Prostate gland (tissue), 2 donors: ENCODE results near the gene ADAT3.

ENCODE experiments used
- POLR2A ChIP-seq: fragments of 450-650 bp; IDR thresholded peaks from one replicate; pipeline ENCODE4 v1.6.1; 2016; ENCODE audit warnings: antibody characterized with exemption, mild to moderate bottlenecking
- POLR2AphosphoS5 ChIP-seq: sonication (generic); formaldehyde crosslinking; IDR thresholded peaks from one replicate; pipeline ENCODE4 v1.6.1; 2017; ENCODE audit warnings: antibody characterized with exemption
- TF ChIP-seq, protein P1 (sequence below), 4 experiments: fragments of 200-600 bp in 2 of 4; fragments of 450-650 bp in 2 of 4; sonication (generic) in 2 of 4; IDR thresholded peaks; 1 replicate in 3 of 4; 2 replicates in 1 of 4; pipeline ENCODE4 v1.5.1; 2016 to 2019; ENCODE audit warnings: antibody characterized with exemption in 4 of 4, mild to moderate bottlenecking in 2 of 4, moderate library complexity in 2 of 4

GRCh38 chr19:1945899-1946298 lies 40.7 kb downstream of the ADAT3 start:
- TF ChIP-seq, protein P1, sequence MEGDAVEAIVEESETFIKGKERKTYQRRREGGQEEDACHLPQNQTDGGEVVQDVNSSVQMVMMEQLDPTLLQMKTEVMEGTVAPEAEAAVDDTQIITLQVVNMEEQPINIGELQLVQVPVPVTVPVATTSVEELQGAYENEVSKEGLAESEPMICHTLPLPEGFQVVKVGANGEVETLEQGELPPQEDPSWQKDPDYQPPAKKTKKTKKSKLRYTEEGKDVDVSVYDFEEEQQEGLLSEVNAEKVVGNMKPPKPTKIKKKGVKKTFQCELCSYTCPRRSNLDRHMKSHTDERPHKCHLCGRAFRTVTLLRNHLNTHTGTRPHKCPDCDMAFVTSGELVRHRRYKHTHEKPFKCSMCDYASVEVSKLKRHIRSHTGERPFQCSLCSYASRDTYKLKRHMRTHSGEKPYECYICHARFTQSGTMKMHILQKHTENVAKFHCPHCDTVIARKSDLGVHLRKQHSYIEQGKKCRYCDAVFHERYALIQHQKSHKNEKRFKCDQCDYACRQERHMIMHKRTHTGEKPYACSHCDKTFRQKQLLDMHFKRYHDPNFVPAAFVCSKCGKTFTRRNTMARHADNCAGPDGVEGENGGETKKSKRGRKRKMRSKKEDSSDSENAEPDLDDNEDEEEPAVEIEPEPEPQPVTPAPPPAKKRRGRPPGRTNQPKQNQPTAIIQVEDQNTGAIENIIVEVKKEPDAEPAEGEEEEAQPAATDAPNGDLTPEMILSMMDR (IDR thresholded peaks at IDR 0.05) = peak in 1 of 4 experiments; percentile 22
- TF ChIP-seq POLR2A (no peak), POLR2AphosphoS5 (no peak)
